ENCODE measurements around the gene PLEKHG7. TPM values are rescaled to one million over a fixed set of nuclear protein-coding genes. Genes with fewer than 3 reads are reported as not detected.

The PLEKHG7 gene
- polyA plus RNA-seq, 1 donor (not counting 4 experiments of a cell fraction or from before 2014, with no cell fraction given) = not detected

DNA sequence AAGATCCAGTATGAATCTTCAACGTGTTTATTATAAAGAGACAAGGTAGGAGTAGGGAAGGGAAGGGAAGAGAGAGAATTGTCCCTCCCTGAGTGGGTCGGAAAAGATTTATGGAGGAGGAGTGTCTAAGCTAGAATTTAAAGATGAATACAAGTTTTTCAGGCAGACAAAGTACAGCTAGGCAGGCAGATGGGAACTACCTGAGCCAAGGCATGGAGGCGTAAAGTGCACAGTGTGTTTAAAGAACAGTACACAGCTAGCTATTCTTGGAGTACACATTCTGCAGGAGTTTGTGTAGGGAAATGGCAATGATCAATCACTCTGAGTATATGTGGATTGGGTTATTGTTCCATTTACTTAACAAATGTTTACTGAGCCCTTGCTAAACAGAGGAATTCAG lies 20.1 kb downstream of the PLEKHG7 start:
- H3K79me2 ChIP-seq (ENCODE audit: control insufficient read depth, insufficient read depth, low read length) = no peaks in the 10 kb centered on the region
- dilution Hi-C loops (cut with MboI; ENCODE audit: extremely low pct_ligation_motif_present, low sequenced_read_pairs) = no loop called here
- TF ChIP-seq EZH2 (IDR thresholded peaks at IDR 0.05; ENCODE audit: low read length) = no peak
- TF ChIP-seq, protein P1, sequence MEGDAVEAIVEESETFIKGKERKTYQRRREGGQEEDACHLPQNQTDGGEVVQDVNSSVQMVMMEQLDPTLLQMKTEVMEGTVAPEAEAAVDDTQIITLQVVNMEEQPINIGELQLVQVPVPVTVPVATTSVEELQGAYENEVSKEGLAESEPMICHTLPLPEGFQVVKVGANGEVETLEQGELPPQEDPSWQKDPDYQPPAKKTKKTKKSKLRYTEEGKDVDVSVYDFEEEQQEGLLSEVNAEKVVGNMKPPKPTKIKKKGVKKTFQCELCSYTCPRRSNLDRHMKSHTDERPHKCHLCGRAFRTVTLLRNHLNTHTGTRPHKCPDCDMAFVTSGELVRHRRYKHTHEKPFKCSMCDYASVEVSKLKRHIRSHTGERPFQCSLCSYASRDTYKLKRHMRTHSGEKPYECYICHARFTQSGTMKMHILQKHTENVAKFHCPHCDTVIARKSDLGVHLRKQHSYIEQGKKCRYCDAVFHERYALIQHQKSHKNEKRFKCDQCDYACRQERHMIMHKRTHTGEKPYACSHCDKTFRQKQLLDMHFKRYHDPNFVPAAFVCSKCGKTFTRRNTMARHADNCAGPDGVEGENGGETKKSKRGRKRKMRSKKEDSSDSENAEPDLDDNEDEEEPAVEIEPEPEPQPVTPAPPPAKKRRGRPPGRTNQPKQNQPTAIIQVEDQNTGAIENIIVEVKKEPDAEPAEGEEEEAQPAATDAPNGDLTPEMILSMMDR (optimal IDR thresholded peaks at IDR 0.05 in 1 of 3, IDR thresholded peaks at IDR 0.05 in 1 of 3, conservative IDR thresholded peaks at IDR 0.05 in 1 of 3; ENCODE audit: extremely low read depth in 1 of 3, insufficient read depth in 2 of 3, low read length in 3 of 3) = no peak
- no peaks in the 10 kb centered on the region for H3K27me3 ChIP-seq (ENCODE audit: control insufficient read depth, extremely low read depth, insufficient read depth, low read length)
- DNase-seq (ENCODE audit: low read depth, low spot score) (no peak), FAIRE-seq (no peak)
- no peaks in the 10 kb centered on the region for H3K9me1 ChIP-seq (ENCODE audit: control insufficient read depth, extremely low read depth, insufficient read depth, low read length)
- no peaks in the 10 kb centered on the region for H3K4me1 ChIP-seq (ENCODE audit: control insufficient read depth, extremely low read depth, insufficient read depth, low read length)
- no peak overlapping the region for H3K4me2 ChIP-seq (ENCODE audit: control insufficient read depth, extremely low read depth, insufficient read depth, low read depth, low read length)
- no peak overlapping the region for H2AFZ ChIP-seq (ENCODE audit: control insufficient read depth, low read length)
- no peak overlapping the region for H3K4me3 ChIP-seq (ENCODE audit: control insufficient read depth in 2 of 3, extremely low read depth in 1 of 3, insufficient read depth in 2 of 3, low read depth in 1 of 3, low read length in 3 of 3)
- H3K36me3 ChIP-seq (ENCODE audit: control insufficient read depth in 2 of 2, extremely low read depth in 1 of 2, insufficient read depth in 2 of 2, low read length in 2 of 2) = no peaks in the 10 kb centered on the region
- H3K27ac ChIP-seq (ENCODE audit: control insufficient read depth, insufficient read depth, low read length) = no peak overlapping the region
- no peak overlapping the region for H3K9ac ChIP-seq (ENCODE audit: control insufficient read depth, extremely low read depth, insufficient read depth, low read length)
- no peaks in the 10 kb centered on the region for H3K9me3 ChIP-seq (ENCODE audit: control insufficient read depth, low read depth, low read length)
- no peaks in the 10 kb centered on the region for H4K20me1 ChIP-seq (ENCODE audit: control insufficient read depth, extremely low read depth, insufficient read depth, low read length)

DNA sequence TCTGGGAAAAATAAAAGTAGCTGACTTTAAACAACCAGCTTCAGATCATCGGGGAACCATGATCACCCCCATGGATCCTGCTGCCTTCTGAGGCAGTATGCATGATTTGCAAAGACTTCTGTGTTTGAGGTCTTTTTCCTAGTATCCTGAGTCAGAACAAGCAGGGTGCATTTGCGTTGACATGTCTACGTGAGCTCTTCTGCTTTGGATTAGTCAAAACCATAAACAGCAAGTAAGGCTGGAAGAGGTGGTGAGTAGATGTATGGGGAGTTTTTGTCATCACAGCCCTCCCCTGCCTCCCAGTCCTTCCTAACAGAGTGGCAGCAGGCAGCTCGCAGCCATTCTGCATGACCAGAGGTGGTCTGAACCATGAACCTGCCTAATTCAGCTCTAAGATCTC lies 24.1 kb downstream of the PLEKHG7 start:
- Histone ChIP-seq H3K27me3 (ENCODE audit: control insufficient read depth, extremely low read depth, insufficient read depth, low read length) (peaks cover 5% of the 10 kb centered on the region), H3K36me3 (ENCODE audit: control insufficient read depth in 2 of 2, extremely low read depth in 1 of 2, insufficient read depth in 2 of 2, low read length in 2 of 2) (no peaks in the 10 kb centered on the region), H3K9ac (ENCODE audit: control insufficient read depth, extremely low read depth, insufficient read depth, low read length) (no peak overlapping the region), H3K4me1 (ENCODE audit: control insufficient read depth, extremely low read depth, insufficient read depth, low read length) (no peaks in the 10 kb centered on the region), H3K4me2 (ENCODE audit: control insufficient read depth, extremely low read depth, insufficient read depth, low read depth, low read length) (no peak overlapping the region), H4K20me1 (ENCODE audit: control insufficient read depth, extremely low read depth, insufficient read depth, low read length) (no peaks in the 10 kb centered on the region), H2AFZ (ENCODE audit: control insufficient read depth, low read length) (no peak overlapping the region), H3K9me3 (ENCODE audit: control insufficient read depth, low read depth, low read length) (no peaks in the 10 kb centered on the region), H3K79me2 (ENCODE audit: control insufficient read depth, insufficient read depth, low read length) (no peaks in the 10 kb centered on the region), H3K9me1 (ENCODE audit: control insufficient read depth, extremely low read depth, insufficient read depth, low read length) (no peaks in the 10 kb centered on the region), H3K27ac (ENCODE audit: control insufficient read depth, insufficient read depth, low read length) (no peak overlapping the region), H3K4me3 (ENCODE audit: control insufficient read depth in 2 of 3, extremely low read depth in 1 of 3, insufficient read depth in 2 of 3, low read depth in 1 of 3, low read length in 3 of 3) (no peak overlapping the region)
- DNase-seq (ENCODE audit: low read depth, low spot score) (no peak), FAIRE-seq (no peak)
- TF ChIP-seq, protein P1 (optimal IDR thresholded peaks at IDR 0.05 in 1 of 3, IDR thresholded peaks at IDR 0.05 in 1 of 3, conservative IDR thresholded peaks at IDR 0.05 in 1 of 3; ENCODE audit: extremely low read depth in 1 of 3, insufficient read depth in 2 of 3, low read length in 3 of 3) = no peak
- TF ChIP-seq EZH2 (IDR thresholded peaks at IDR 0.05; ENCODE audit: low read length) = no peak
- dilution Hi-C loops (cut with MboI; ENCODE audit: extremely low pct_ligation_motif_present, low sequenced_read_pairs) = no loop called here
